ENCODE data around the gene DHX8.

GRCh38 chr17:43461185-43461584, 22.6 kb upstream of the DHX8 start:
- TF ChIP-seq POLR2AphosphoS5 (IDR thresholded peaks at IDR 0.05; ENCODE audit: low read depth, low read length) (no peak), POLR2A (IDR thresholded peaks at IDR 0.05; ENCODE audit: low read depth, low read length) (no peak), TAF1 (IDR thresholded peaks at IDR 0.05; ENCODE audit: borderline replicate concordance, low read depth, low read length) (no peak)
